Motor neuron (in vitro differentiated cells): ENCODE results near the gene KCNQ2. TPM values are rescaled to one million over a fixed set of nuclear protein-coding genes. Genes with fewer than 3 reads are reported as not detected.

ENCODE experiments used
- ATAC-seq, 8 experiments: fragments of 200-7000 bp; cut with Tn5 transposase; replicated peaks in 6 of 8; 2 replicates each; pipeline ENCODE4 v1.8.0; 2021; ENCODE audit warnings: mild to moderate bottlenecking in 8 of 8, moderate library complexity in 8 of 8
- H3K27ac ChIP-seq, 2 donors: fragments of 250-450 bp; sonication (Bioruptor Pico); 2 replicates each; pipeline ENCODE4 v1.9.0; 2021; ENCODE audit warnings: antibody characterized with exemption in 2 of 2, mild to moderate bottlenecking in 2 of 2, moderate library complexity in 1 of 2
- H3K4me1 ChIP-seq, 2 donors: fragments of 250-450 bp; sonication (Bioruptor Pico); replicated peaks in 1 of 2; 2 replicates each; pipeline ENCODE4 v1.6.1; 2021; ENCODE audit warnings: antibody characterized with exemption in 2 of 2, mild to moderate bottlenecking in 2 of 2, moderate library complexity in 1 of 2
- H3K4me3 ChIP-seq, 5 donors: fragments of 250-450 bp; sonication (Bioruptor Pico); 2 replicates each; pipeline ENCODE4 v1.9.0; 2021; ENCODE audit warnings: antibody characterized with exemption in 5 of 5, mild to moderate bottlenecking in 5 of 5, moderate library complexity in 4 of 5
- WGBS, 10 experiments: fragments of 450-650 bp; shearing (Covaris generic); methylation state at CpG; one replicate each; pipeline ENCODE4 v1.0.0; 2022; 5-methylcytosine and 5-hydroxymethylcytosine counted together
- in situ Hi-C, 9 experiments: fragments of 400-800 bp; cut with MboI; loops; one replicate each; pipeline ENCODE4 v1.15.0; 2021; ENCODE audit warnings: low sequenced_read_pairs in 9 of 9, low pct_unique_long_range_greater_than_20kb in 2 of 9; ENCODE audit not compliant: unreplicated experiment in 9 of 9
- total RNA-seq, 8 experiments: library from RNA; unstranded; fragments of 300-600 nt; gene quantifications; 2 replicates each; pipeline versions ENCODE4 v1.2.3 to v1.2.4, GENCODE V29; 2022

KCNQ2 gene
- total RNA-seq, 8 experiments from 2014 or later = 0.18 to 124 (median 58.4) TPM

DNA sequence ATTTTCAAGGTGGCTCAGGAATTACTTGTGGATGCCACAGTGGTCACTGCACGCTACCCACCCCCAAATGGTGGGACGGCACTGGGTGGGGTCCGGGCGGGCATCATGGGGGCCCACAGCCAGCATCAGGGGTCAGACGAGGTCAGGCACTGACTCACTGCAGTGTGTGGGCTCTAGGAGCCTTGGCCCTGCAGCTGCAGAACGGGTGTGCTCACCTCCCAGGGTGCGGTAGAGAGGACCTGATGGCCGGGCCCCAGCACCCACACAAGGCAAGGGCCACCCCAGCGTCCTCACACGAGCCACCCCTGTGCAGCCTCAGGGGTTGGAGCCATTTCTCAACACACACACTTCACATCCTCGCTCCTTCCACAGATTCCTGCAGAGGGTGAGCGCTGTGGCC, 34.3 kb downstream of the KCNQ2 start:
- 18 to 83% methylated on average over 2 to 3 of the region's 12 CpGs; no CpG with 5 or more reads in 8 of the 10 experiments for WGBS, 10 experiments
- ATAC-seq = no peak
- Histone ChIP-seq H3K4me1 (peaks cover 0 to 12% of the 10 kb centered on the region in 2 donors), H3K27ac (no peak overlapping the region), H3K4me3 (no peak overlapping the region)
- in situ Hi-C loops = loop anchor here in 1 of 9 experiments (25.0 kb wide), 1 partner anchor 199 kb away; the partner anchor contains the start of gene GMEB2

DNA sequence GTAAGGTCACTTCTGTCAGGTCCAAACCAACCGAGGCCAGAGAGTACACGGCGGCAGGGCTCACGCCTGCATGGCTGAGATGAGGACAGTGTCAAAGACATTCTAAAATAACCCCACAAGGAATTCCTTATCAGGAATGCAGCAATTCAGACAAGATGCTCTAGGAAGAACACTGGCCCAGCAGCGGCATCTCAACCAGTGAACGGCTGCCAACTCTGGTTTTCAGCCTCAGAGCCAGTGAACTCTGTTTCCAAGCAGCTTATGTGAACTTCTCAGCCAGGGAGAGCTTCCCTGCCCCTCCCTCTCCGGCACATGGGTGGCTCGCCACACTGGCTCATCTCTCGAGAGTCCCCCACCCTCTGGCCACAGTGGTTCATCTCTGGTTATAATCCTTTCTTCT, 36.9 kb downstream of the KCNQ2 start:
- ATAC-seq = peak in 5 of 8 experiments; percentile 24 to 79 (median 61)
- in situ Hi-C loops = loop anchor here in 1 of 9 experiments (25.0 kb wide), 1 partner anchor 202 kb away; the partner anchor contains the start of gene GMEB2
- Histone ChIP-seq H3K27ac (no peak overlapping the region), H3K4me3 (no peak overlapping the region), H3K4me1 (peaks cover 0 to 6% of the 10 kb centered on the region in 2 donors)
- WGBS, 10 experiments = 0 to 85% (median 58%) methylated on average over 1 to 8 of the region's 9 CpGs; no CpG with 5 or more reads in 4 of the 10 experiments

DNA sequence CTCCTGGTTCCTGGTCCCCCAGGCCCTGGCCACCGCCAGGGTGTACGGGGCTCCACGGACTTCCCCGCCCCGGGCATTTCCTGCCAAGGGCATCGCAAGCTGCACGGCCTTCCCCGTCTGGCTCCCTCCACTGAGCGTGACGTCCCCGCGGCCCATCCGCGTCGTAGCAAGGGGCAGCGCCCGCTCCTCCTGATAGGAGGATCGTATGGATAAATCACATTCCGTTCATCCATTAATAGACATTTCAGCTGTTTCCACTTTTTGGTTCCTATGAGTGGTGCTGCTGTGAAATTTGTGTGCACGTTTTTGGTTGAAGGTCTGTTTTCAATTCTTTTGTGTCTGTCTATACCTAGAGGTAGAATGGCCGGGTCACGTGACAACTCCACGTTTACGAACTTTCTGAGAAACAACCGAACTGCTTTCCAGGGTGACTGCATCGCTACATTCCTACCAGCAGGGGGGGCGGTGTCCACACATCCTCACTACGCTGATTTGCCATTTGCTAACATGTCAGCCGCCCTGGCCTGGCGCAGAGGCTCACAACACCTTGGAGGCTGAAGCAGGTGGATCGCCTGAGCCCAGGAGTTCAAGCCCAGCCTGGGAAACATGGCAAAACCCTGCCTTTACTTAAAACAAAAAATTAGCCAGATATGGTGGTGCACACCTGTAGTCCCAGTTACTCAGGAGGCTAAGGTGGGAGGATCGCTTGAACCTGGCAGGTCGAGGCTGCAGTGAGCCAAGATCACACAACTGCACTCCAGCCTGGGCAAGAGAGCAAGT, 37.7 kb downstream of the KCNQ2 start:
- Histone ChIP-seq H3K4me1 (peaks cover 0 to 6% of the 10 kb centered on the region in 2 donors), H3K27ac (no peak overlapping the region), H3K4me3 (no peak overlapping the region)
- ATAC-seq = peak; percentile 18 to 76 (median 44)
- WGBS, 10 experiments = 3 to 93% (median 57%) methylated on average over 1 to 19 of the region's 33 CpGs
- in situ Hi-C loops = loop anchor here in 1 of 9 experiments (25.0 kb wide), 1 partner anchor 203 kb away; the partner anchor contains the start of gene GMEB2

DNA sequence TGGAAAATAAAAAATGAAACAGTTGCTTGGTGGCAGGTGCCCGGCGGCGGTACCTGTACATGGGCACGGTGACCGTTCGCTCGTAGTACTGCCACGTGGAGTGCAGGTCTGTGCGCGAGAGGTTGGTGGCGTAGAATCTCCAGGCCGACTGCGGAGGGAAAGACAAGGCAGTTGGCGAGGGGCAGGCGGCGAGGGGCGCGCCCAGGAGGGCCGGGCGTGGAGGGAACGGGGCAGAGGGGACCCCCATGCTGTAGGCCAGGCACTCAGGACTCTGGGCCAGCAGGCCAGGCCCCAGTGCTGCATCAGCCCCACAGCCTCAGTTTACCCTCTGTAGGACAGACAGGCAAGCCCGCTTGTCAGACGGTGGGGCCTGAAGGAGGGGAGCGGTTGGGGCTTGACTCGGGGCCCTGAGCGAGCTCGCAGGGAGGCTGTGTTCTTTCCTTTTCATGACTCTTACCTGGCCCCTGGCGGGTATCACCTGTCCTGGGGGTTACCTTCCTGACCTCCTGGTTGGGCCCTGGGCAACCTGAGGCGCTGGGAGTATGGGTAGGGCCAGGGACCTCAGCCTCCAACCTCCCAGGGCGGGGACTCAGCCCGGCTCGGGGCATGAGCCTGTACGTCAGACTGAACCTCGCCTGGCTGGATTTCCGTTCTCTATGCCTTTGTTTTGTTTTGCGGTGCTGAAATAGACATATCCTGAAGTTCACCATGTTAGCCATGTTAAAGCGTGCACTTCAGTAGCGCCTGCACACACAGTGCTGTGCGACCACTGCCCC, 38.5 kb downstream of the KCNQ2 start:
- WGBS, 10 experiments = 78 to 99% (median 92%) methylated on average over 3 to 17 of the region's 39 CpGs; no CpG with 5 or more reads in 2 of the 10 experiments

DNA sequence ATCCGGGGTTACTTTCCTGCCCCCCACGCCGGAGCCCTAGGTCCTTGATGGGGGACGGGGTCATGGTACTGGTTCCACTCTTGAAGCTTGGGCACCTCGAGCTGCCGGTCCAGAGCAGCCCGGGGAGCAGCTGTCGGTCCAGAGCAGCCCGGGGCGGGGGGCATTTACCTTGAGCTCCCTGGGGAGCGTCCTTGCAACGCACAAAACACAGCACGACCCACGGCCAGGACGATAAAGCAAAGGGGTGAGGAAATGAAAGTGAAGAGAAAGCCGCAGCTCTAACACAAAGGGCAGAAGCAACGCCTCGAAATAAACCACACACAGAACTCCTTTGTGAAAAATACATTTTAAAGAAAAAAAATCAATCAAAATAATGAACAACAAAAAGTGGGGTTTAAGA, 39.1 kb downstream of the KCNQ2 start:
- ATAC-seq = peak in 1 of 8 experiments; percentile 12
- H3K4me3 ChIP-seq = no peak overlapping the region
- peak overlapping the region in 1 of 2 donors; percentile 56 for H3K27ac ChIP-seq
- H3K4me1 ChIP-seq = peaks cover 0 to 6% of the 10 kb centered on the region in 2 donors
- in situ Hi-C loops = loop anchor here in 1 of 9 experiments (25.0 kb wide), 1 partner anchor 204 kb away; the partner anchor contains the start of gene GMEB2
- WGBS, 10 experiments = 61 to 92% (median 86%) methylated on average over 3 to 10 of the region's 18 CpGs; no CpG with 5 or more reads in 1 of the 10 experiments

More for the DNA sequence above, 38.5 kb downstream of the KCNQ2 start:
- Histone ChIP-seq H3K27ac (no peak overlapping the region), H3K4me1 (peaks cover 0 to 6% of the 10 kb centered on the region in 2 donors), H3K4me3 (no peak overlapping the region)
- ATAC-seq = peak in 4 of 8 experiments; percentile 6 to 19 (median 10)
- in situ Hi-C loops = loop anchor here in 1 of 9 experiments (25.0 kb wide), 1 partner anchor 203 kb away; the partner anchor contains the start of gene GMEB2

DNA sequence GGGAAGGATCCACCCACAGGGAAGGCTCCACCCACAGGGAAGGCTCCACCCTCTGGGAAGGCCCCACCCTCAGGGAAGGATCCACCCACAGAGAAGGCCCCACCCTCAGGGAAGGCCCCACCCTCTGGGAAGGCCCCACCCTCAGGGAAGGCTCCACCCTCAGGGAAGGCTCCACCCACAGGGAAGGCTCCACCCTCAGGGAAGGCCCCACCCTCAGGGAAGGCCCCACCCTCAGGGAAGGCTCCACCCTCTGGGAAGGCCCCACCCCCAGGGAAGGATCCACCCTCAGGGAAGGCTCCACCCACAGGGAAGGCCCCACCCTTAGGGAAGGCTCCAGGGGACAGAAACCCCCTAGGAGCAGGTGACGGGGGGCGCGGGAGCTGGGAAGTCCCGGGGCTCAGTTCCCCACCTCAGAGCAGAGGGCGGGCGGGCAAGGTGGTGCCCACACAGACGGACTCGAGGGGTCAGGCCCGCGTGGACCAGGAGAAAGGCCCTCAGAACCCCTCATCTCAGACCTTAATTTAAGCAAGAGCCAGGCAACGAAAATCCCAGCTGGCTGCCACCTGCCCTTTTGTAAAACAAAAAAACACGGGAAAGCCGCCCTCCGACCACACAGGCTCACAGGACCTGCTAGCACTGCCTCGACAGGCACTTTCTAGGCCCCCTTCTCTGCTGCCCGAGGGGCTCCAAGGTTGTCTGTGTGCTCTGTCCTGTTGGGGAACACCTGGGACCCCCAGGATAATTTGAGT, 39.7 kb downstream of the KCNQ2 start:
- 50 to 68% (median 67%) methylated on average over 2 to 3 of the region's 16 CpGs; no CpG with 5 or more reads in 7 of the 10 experiments for WGBS, 10 experiments
- Histone ChIP-seq H3K27ac (peak overlapping the region in 1 of 2 donors; percentile 56), H3K4me3 (no peak overlapping the region), H3K4me1 (peaks cover 0 to 6% of the 10 kb centered on the region in 2 donors)
- ATAC-seq = peak in 5 of 8 experiments; percentile 6 to 35 (median 27)
- in situ Hi-C loops = loop anchor here in 1 of 9 experiments (25.0 kb wide), 1 partner anchor 205 kb away; the partner anchor contains the start of gene GMEB2

DNA sequence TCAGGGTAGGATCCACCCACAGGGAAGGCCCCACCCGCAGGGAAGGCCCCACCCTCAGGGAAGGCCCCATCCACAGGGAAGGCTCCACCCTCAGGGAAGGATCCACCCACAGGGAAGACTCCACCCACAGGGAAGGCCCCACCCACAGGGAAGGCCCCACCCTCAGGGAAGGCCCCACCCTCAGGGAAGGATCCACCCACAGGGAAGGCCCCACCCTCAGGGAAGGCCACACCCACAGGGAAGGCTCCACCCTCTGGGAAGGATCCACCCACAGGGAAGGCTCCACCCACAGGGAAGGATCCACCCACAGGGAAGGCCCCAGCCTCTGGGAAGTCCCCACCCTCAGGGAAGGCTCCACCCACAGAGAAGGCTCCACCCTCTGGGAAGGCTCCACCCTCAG, 40.5 kb downstream of the KCNQ2 start:
- H3K4me3 ChIP-seq = no peak overlapping the region
- in situ Hi-C loops = loop anchor here in 1 of 9 experiments (25.0 kb wide), 1 partner anchor 205 kb away; the partner anchor contains the start of gene GMEB2
- WGBS, 10 experiments = no CpG with 5 or more reads among the region's 1 CpG

DNA sequence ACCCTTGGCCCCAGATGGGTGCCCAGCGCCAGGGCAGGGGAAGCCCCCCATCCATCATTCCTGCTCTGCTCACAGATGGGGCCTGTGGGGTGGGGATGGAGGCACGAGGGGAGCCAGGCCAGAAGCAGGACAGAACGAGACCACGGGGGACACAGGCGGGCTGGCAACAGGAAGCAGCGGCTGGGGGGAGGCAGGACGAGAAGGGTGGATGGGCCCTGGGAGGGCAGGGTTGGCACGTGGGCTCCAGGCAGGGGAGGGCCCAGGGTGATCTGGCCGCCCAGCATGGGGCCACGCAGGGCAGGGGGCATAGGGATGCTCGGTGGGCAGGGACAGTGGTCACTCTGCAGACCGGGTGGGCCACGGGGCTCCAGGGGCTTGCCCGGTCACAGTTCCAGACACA, 41.6 kb downstream of the KCNQ2 start:
- ATAC-seq = no peak
- in situ Hi-C loops = loop anchor here in 1 of 9 experiments (25.0 kb wide), 1 partner anchor 206 kb away; the partner anchor contains the start of gene GMEB2
- no peak overlapping the region for H3K27ac ChIP-seq
- H3K4me3 ChIP-seq = no peak overlapping the region
- WGBS, 10 experiments = 100% methylated on average over 2 to 4 of the region's 14 CpGs; no CpG with 5 or more reads in 8 of the 10 experiments
- H3K4me1 ChIP-seq = peaks cover 0 to 6% of the 10 kb centered on the region in 2 donors

More for the DNA sequence above, 40.5 kb downstream of the KCNQ2 start:
- no peak for ATAC-seq
- Histone ChIP-seq H3K27ac (no peak overlapping the region), H3K4me1 (peaks cover 0 to 6% of the 10 kb centered on the region in 2 donors)

DNA sequence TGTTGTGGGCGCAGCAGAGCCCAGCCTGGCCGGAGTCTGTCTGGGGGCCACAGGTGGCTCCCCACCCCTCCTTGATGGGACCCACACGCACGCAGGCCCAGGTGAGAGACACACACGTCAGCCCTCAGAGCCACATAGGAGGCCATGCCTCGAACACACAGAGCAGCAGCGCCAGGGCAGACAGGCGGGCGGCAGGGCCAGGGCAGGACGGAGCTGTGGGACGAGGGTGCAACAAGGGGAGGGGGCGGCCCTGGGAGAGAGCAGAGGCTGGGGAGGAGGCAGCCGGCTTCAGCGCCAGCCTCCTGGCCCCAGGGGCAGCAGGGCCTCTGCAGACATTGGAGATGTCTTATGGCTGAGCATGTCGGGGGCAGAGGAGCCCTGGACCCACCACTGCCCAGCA, 42.5 kb downstream of the KCNQ2 start:
- H3K4me3 ChIP-seq = no peak overlapping the region
- H3K4me1 ChIP-seq = peaks cover 0 to 6% of the 10 kb centered on the region in 2 donors
- in situ Hi-C loops = loop anchor here in 1 of 9 experiments (25.0 kb wide), 1 partner anchor 207 kb away; the partner anchor contains the start of gene GMEB2
- H3K27ac ChIP-seq = no peak overlapping the region
- ATAC-seq = peak in 1 of 8 experiments; percentile 3
- 80% methylated on average over 1 of the region's 15 CpGs; no CpG with 5 or more reads in 9 of the 10 experiments for WGBS, 10 experiments

DNA sequence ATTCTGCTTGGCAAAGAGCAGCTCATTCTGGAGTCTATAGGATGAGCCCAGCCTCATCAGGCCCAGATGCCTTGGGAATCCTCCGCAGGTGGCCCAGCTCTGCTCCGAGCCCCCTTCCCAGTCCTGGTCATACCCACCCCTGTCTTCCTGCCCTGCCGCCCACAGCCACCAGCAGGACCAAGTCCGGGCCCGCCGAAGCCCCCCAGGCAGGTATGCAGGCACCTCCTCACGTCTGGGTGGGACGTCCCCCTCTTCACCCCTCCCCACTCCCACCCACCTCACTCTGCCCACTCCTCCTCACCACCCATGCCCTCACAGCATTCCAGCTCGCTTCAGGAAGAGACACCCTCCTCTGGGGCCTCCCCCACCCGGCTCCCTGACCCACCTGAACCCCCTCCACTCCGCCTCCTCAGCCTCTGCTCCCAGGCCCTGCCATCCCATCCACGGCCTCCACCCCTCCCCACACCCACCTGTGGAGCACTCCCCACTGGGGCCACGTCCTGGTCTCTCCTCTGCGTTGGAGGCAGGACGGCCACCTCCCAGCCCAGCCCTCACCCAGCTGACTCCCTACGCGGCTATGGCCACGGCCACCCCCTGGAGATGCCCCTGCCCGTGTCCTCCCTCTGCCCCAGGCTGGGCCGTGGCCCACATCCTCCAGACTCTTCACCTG, 43.4 kb downstream of the KCNQ2 start:
- Histone ChIP-seq H3K27ac (no peak overlapping the region), H3K4me1 (peaks cover 0 to 2% of the 10 kb centered on the region in 2 donors), H3K4me3 (no peak overlapping the region)
- WGBS, 10 experiments = no CpG with 5 or more reads among the region's 20 CpGs
- in situ Hi-C loops = loop anchor here in 1 of 9 experiments (25.0 kb wide), 1 partner anchor 208 kb away; the partner anchor contains the start of gene GMEB2
- peak in 2 of 8 experiments; percentile 6 to 11 for ATAC-seq

DNA sequence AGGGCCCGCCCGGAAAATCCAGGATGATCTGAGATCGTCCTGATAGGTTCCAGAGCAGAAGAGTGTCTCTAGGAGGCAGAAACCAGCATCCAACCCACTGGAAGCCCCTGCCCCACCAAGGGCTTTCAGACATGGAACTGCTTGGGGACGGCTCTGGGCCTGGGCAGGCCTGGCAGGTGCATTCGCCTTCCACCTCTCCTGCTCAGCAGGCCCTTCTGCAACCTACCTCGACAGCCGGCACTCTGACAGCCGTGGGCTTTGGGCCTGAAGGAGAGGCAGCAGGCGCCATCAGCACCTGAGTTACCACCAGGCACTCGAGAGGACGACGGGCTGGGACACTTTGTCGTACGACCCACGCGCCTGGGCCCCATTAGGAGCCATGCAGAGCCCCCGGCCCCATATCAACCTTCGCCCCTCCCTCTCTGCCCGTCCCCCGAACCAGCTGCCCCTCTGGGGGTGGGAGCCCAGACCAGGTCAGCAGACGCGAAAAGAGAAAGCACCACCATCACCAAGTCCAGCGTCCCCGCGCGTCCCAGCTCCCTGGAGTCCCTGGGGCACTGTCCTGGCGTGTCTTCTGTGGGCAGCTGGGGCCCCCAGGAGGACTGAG, 44.6 kb downstream of the KCNQ2 start:
- Histone ChIP-seq H3K27ac (no peak overlapping the region), H3K4me3 (no peak overlapping the region), H3K4me1 (peaks cover 0 to 1% of the 10 kb centered on the region in 2 donors)
- WGBS, 10 experiments = 43 to 100% (median 100%) methylated on average over 2 to 8 of the region's 27 CpGs; no CpG with 5 or more reads in 7 of the 10 experiments
- no peak for ATAC-seq
- in situ Hi-C loops = loop anchor here in 1 of 9 experiments (25.0 kb wide), 1 partner anchor 209 kb away; the partner anchor contains the start of gene GMEB2
